HG03175 (cell line): ENCODE measurements around the gene NR1I2.

Experiments
- ATAC-seq: cut with Tn5 transposase; IDR thresholded peaks from one replicate; pipeline ENCODE4 v1.9.1; 2021; ENCODE audit warnings: mild to moderate bottlenecking, moderate library complexity; ENCODE audit not compliant: unreplicated experiment

The NR1I2 gene

DNA sequence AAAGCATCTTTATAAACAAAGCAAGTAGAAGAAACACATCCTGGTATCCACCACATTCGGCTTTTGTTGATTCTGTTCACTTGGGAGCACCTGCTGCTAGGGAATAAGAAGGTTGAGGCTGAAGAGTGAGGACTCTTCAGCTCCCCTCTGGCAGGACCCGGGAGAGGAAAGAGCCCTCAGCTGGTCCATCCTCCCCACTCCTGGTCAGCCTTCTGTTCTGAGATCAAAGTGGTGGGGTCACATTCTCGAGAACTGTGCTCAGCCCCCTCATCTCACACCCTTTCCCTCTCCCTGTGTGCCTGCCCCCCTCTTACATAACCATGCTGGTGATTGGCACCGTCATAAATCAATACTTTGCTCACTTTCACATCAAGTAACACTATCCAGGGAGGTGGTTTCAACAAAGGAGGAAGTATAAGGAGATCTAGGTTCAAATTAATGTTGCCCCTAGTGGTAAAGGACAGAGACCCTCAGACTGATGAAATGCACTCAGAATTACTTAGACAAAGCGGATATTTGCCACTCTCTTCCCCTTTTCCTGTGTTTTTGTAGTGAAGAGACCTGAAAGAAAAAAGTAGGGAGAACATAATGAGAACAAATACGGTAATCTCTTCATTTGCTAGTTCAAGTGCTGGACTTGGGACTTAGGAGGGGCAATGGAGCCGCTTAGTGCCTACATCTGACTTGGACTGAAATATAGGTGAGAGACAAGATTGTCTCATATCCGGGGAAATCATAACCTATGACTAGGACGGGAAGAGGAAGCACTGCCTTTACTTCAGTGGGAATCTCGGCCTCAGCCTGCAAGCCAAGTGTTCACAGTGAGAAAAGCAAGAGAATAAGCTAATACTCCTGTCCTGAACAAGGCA is at the start of gene NR1I2:
Gene NR1I2 (plus strand): TSS at position 772 of the 869 bp plus-strand sequence.
- no peak for ATAC-seq

- no peak for ATAC-seq
Measured at GRCh38 chr3:119733812-119734211, 48.1 kb upstream of the NR1I2 start.

DNA sequence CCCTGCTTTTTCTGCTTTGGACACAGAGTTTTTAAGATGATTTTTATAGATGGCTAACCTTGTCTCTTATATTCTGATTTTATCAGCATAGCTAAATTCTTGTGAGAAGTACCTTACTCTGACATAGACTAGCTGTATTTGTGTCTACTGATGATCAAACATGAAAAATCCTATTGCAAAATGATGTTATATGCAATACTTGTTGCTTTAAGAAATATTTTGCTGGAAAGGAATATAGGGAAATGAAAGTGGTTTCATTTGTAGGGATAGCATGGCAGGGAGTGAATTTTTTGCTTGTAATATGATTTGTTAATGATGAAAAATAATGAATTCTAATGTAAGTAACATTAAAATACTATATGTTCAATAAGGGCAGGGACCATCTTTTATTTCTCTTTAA is 43.2 kb upstream of the NR1I2 start:
- no peak for ATAC-seq

DNA sequence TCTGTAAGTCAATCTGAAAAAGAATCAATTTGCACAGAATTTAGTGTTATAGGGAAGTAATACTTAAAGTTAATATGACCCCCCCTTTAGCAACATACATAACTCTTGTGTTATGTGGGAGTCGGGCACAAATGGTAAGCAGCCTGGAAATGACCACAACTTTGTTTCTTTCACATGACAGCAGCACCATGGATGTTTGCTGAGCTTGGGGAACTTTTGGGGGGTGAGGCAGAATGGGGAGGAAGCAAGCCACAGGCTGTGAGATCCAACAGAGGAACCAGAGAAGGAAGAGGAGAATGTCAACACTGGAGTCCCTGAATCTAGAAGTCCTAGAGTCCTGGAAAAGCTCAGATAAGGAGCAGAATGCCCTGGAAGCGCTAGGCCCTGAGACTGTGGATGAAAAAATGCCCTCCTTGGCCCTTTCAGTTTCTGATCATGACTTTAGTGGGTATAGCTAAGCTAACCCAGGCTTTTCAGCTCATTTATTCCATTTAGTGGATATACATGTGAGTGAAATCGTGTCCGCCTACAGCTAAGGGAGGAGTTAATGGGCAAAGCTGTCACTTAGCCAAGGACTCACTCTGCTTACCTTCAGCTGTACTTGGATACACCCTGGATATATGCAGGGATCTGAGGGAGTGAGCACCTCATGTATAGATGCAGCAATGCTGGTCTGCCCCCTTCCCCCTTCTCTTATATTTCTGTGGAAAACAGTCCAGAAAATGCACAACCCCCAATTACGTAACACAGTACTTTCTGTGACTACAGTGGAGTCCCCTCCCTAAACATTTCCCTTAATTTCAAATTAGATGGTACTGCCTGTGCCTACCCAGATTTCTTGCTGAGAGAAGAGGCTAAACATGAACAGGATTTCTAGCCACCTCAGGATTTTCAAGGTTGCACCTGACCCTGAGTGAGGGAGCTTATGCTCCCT is 40.0 kb upstream of the NR1I2 start:
- no peak for ATAC-seq

GRCh38 chr3:119743921-119744320 is 38.0 kb upstream of the NR1I2 start:
- ATAC-seq, result no peak

DNA sequence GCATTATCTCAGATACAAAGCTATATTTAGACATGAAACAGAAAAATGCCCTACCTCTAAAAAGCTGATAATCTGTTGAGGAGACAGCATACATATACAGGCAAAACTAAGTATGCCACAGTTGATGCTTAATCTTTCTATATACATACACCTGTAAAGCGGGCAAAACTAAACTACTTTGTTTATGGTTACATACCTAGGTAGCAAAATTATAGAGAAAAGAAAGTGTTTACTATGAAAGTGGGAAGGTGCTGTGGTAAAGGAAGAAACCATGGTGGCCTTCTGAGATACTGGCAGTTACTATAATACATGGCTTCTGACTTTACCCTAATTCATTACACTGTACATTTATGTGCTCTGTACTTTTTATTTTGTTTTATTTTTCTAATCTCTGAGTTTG is 36.0 kb upstream of the NR1I2 start:
- ATAC-seq, result no peak

GRCh38 chr3:119746423-119746822 is 35.5 kb upstream of the NR1I2 start:
- ATAC-seq, result no peak

- no peak for ATAC-seq
Measured at GRCh38 chr3:119747357-119747756, 34.5 kb upstream of the NR1I2 start.

DNA sequence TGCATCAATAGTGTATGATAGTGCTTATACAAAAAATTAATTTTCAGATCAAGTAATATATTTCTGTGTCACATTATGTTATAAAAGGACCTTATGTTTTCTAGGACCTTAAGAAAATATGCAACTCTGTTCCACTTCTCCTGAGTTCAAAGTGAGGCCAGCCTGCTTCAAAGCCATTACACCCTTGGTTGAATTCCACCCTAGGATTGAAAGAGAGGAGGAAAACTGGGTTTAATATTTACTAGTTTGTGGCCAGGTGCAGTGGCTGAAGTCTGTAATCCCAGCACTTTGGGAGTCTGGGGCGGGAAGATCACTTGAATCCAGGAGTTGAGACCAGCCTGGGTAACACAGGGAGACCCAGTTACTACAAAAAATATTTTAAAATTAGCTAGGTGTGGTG is 32.9 kb upstream of the NR1I2 start:
- ATAC-seq, result no peak

- ATAC-seq, result no peak
Measured at GRCh38 chr3:119751423-119751822, 30.5 kb upstream of the NR1I2 start.

DNA sequence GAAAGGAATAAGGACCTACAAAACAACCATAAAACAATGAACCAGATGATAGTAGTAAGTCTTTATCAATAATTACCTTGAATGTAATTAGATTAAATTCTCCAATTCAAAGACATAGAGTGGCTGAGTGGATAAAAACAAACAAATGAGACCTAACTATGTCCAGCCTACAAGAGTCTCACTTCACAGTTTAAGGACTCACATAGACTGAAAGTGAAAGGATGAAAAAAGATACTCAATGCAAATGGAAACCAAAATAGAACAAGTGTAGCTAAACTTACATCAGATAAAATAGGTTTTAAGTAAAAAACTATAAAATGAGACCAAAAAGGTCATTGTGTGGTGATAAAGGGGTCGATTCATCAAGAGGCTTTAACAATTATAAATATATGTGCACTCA is 21.9 kb upstream of the NR1I2 start:
- ATAC-seq, result peak; percentile 93

DNA sequence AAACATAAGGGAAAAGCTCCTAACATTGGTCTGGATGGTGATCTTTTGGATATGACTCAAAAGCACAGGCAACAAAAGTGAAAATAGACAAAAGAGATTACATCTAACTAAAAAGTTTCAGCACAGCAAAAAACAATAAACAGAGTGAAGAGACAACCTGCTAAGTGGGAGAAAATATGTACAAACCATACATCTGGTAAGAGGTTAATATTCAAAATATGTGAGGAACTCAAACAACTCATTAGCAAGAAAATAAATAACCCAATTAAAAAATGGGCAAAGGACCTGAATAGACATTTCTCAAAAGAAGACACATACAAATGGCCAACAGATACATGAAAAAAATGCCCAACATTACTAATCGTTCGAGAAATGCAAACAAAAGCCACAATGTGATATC is 19.0 kb upstream of the NR1I2 start:
- ATAC-seq, result no peak

- no peak for ATAC-seq
Measured at GRCh38 chr3:119763466-119763865, 18.4 kb upstream of the NR1I2 start.

DNA sequence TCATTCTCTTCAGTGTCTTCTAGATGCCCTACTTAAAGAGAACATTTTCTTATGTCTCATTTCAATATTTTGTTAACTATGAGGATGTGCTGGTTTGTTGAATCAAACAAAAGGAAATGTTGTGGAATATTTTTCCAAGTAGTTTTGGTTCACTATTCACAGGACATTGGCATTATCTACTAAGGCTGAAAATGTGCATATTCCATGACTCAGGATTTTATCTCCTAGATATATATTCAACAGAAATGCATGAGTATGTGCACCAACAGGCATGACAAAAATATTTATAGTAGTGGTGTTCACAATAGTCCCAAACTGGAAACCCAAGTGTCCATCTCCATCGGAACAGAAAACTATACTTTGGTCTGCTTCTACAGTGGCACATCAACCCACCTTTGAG is 16.7 kb upstream of the NR1I2 start:
- ATAC-seq, result no peak

GRCh38 chr3:119767936-119768601 is 13.8 kb upstream of the NR1I2 start:
- ATAC-seq, result no peak

DNA sequence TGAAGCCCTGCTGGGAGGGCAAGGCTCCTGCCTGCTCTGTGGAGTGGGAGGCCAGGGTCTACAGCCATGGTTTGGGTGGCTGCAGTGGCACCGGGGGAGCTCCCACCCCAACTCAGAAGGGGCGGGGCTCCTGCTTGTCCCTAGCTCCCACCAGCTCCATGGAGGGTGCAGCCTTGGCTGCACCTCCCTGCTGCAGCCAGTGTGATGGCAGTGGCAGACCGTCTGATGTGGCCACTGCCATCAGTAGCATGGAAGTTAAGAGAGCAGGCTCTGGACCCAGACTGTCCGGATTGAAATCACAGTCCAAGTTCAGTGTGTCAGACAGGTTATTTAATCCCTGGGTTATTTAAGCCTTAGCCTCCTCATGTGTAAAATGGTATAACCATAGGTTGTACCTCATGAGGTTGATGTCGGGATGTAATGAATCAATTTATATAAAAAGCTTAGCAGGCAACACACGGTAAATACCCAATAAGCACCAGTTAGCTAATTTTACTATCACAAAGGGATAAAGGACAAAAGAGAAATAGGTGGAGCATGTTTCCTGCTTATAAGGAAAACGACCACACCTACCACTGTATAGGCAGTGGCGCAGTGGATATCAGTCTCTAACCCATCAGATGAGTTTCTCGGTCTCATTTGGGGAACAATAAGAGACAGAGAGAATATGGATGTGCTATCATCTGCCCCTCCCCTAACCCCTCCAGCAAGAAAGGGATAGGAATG is 13.1 kb upstream of the NR1I2 start:
- no peak for ATAC-seq

DNA sequence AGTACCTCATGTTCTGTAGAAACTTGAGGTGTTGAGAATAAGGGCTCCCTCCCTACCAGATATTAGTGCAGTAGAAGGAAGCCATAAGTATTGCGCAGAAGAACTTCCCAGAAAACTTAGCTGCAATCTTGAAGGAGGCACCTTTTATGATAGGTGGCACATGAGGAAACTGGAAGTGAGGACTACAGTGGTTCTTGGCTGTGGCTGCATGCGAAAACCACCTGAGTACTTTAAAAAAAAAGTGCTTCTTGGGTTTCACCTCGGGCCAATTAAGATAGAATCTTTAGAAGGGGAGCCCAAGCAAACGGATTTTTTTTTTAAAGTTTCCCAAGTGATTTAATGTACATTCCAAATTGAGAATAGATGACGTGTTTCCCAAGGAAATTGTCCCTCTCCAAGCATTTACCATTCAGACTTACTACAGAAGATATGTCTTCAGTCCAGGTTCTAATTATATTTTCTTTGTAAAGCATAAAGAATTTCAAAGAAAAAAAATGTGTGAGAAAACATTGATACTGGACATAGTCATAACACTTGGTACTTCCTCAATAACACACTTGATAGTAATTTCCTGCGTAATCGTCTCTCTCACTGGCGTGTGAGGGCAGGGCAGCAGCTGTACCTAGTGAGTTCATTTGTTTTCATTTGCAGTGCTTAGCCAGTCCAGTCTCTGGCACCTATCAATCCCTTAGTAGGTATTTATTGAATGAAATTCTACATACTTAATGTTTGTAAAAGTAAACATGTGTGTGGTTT is 12.3 kb upstream of the NR1I2 start:
- no peak for ATAC-seq

DNA sequence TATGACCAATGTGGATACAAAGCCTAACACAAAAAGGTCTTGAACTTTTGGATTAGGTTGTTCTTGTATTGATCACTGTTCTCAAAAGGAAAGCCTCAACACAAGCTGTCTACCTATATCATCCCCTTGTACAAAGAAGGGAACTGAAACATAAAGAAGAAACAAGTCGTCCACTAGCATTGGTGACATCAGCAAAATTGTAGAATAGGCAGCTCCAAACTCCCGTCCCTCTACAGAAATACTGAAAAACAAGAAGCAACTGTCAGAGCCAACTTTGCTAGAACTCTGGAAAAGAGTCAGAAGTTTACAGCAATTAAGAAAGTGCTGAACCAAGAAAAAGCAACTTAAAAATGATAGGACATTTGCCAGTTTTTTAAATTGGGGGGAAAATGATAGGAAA is 7.5 kb upstream of the NR1I2 start:
- ATAC-seq, result peak; percentile 71

DNA sequence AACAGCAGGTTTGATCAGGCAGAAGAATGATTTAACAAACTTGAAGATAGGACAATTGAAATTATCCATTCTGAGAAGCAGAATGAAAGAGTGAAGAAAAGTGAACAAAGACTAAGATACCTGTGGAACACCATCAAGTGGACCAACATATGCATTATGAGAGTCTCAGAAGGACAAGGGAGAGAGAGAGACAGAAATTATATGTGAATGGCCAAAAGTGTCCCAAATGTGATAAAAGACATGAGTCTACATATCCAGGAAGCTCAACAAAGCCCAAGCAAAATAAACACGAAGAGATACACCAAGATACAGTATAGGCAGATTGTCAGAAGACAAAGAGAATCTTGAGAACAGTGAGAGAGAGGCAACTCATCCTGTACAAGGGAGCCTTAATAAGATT is 5.6 kb upstream of the NR1I2 start:
- no peak for ATAC-seq

GRCh38 chr3:119778176-119778575 is 3.7 kb upstream of the NR1I2 start:
- ATAC-seq, result no peak
